Suprapubic skin (tissue), 4 donors: Measurements from ENCODE around the gene PSTK.

ENCODE experiments used
- EP300 ChIP-seq: sonication (generic); formaldehyde crosslinking; IDR thresholded peaks from one replicate; pipeline ENCODE4 v1.6.1; 2017; ENCODE audit warnings: antibody characterized with exemption
- POLR2AphosphoS5 ChIP-seq, 3 donors: sonication (generic); formaldehyde crosslinking; IDR thresholded peaks; one replicate each; pipeline ENCODE4 v1.6.1; 2017; ENCODE audit warnings: antibody characterized with exemption in 3 of 3
- TF ChIP-seq, protein P1 (sequence below), 2 donors: fragments of 200-600 bp in 1 of 2; fragments of 450-650 bp in 1 of 2; sonication (generic) in 1 of 2; IDR thresholded peaks; one replicate each; pipeline ENCODE4 v1.5.1; 2016 to 2019; ENCODE audit warnings: antibody characterized with exemption in 2 of 2, mild to moderate bottlenecking in 1 of 2, moderate library complexity in 1 of 2

GRCh38 chr10:123027861-123028260 lies 47.7 kb downstream of the PSTK start:
- TF ChIP-seq, protein P1, sequence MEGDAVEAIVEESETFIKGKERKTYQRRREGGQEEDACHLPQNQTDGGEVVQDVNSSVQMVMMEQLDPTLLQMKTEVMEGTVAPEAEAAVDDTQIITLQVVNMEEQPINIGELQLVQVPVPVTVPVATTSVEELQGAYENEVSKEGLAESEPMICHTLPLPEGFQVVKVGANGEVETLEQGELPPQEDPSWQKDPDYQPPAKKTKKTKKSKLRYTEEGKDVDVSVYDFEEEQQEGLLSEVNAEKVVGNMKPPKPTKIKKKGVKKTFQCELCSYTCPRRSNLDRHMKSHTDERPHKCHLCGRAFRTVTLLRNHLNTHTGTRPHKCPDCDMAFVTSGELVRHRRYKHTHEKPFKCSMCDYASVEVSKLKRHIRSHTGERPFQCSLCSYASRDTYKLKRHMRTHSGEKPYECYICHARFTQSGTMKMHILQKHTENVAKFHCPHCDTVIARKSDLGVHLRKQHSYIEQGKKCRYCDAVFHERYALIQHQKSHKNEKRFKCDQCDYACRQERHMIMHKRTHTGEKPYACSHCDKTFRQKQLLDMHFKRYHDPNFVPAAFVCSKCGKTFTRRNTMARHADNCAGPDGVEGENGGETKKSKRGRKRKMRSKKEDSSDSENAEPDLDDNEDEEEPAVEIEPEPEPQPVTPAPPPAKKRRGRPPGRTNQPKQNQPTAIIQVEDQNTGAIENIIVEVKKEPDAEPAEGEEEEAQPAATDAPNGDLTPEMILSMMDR (IDR thresholded peaks at IDR 0.05), result no peak
- no peak for TF ChIP-seq EP300
- TF ChIP-seq POLR2AphosphoS5 (IDR thresholded peaks at IDR 0.05), result no peak
